HG03097 (cell line): ENCODE data around the gene SMARCAL1.

Source experiments
- ATAC-seq: cut with Tn5 transposase; IDR thresholded peaks from one replicate; pipeline ENCODE4 v1.9.1; 2021; ENCODE audit not compliant: unreplicated experiment, low FRiP score

The SMARCAL1 gene

GRCh38 chr2:216426166-216426777, 14.0 kb downstream of the SMARCAL1 start:
- ATAC-seq, result no peak

- no peak for ATAC-seq
Measured at GRCh38 chr2:216426938-216427337, 14.7 kb downstream of the SMARCAL1 start.

GRCh38 chr2:216428618-216429350, 16.5 kb downstream of the SMARCAL1 start:
- no peak for ATAC-seq

- ATAC-seq, result no peak
Measured at GRCh38 chr2:216429428-216429827, 17.1 kb downstream of the SMARCAL1 start.

- no peak for ATAC-seq
Measured at GRCh38 chr2:216430811-216431530, 18.7 kb downstream of the SMARCAL1 start.

GRCh38 chr2:216431531-216431856, 19.2 kb downstream of the SMARCAL1 start:
- no peak for ATAC-seq

GRCh38 chr2:216436383-216436782, 24.1 kb downstream of the SMARCAL1 start:
- no peak for ATAC-seq

- no peak for ATAC-seq
Measured at GRCh38 chr2:216441308-216442010, 29.2 kb downstream of the SMARCAL1 start.

- no peak for ATAC-seq
Measured at GRCh38 chr2:216445501-216445900, 33.2 kb downstream of the SMARCAL1 start.

- no peak for ATAC-seq
Measured at GRCh38 chr2:216446343-216446742, 34.1 kb downstream of the SMARCAL1 start.

GRCh38 chr2:216447293-216447692, 35.0 kb downstream of the SMARCAL1 start:
- ATAC-seq, result no peak

GRCh38 chr2:216448829-216449228, 36.5 kb downstream of the SMARCAL1 start:
- no peak for ATAC-seq

GRCh38 chr2:216450346-216450745, 38.1 kb downstream of the SMARCAL1 start:
- ATAC-seq, result no peak

GRCh38 chr2:216450784-216451183, 38.5 kb downstream of the SMARCAL1 start:
- ATAC-seq, result no peak

- ATAC-seq, result no peak
Measured at GRCh38 chr2:216453955-216454614, 41.8 kb downstream of the SMARCAL1 start.

- no peak for ATAC-seq
Measured at GRCh38 chr2:216463148-216463547, 50.9 kb downstream of the SMARCAL1 start.

- no peak for ATAC-seq
Measured at GRCh38 chr2:216464104-216464720, 51.9 kb downstream of the SMARCAL1 start.

GRCh38 chr2:216465579-216466195, 53.4 kb downstream of the SMARCAL1 start:
- no peak for ATAC-seq

- no peak for ATAC-seq
Measured at GRCh38 chr2:216467845-216468244, 55.6 kb downstream of the SMARCAL1 start.

- no peak for ATAC-seq
Measured at GRCh38 chr2:216469661-216470060, 57.4 kb downstream of the SMARCAL1 start.
